Measurements from ENCODE around the gene C3orf80. TPM values are rescaled to one million over a fixed set of nuclear protein-coding genes. Genes with fewer than 3 reads are reported as not detected.

The C3orf80 gene
- total and polyA plus RNA-seq, 4 donors, result 0.23 to 3.3 (median 0.84) TPM

- no peak overlapping the region for H3K9ac ChIP-seq (ENCODE audit: insufficient read depth in 1 of 2, low read length in 2 of 2)
- H3K4me3 ChIP-seq, result no peak overlapping the region
- 100% methylated on average over 1 of the region's 1 CpG for WGBS, 2 donors
Observed at GRCh38 chr3:160192310-160193029, 32.8 kb upstream of the C3orf80 start.

GRCh38 chr3:160193644-160194192 lies 31.5 kb upstream of the C3orf80 start:
- no peak overlapping the region for H3K27ac ChIP-seq (ENCODE audit: low read depth in 1 of 2, low read length in 1 of 2)
- WGBS, 2 donors, result 84 to 86% methylated on average over 6 of the region's 6 CpGs
- DNase-seq, result no peak

More at GRCh38 chr3:160192310-160193029, 32.8 kb upstream of the C3orf80 start:
- Histone ChIP-seq H3K36me3 (ENCODE audit: control insufficient read depth in 4 of 4, insufficient read depth in 4 of 4, low read length in 4 of 4) (no peaks in the 10 kb centered on the region), H3K27me3 (ENCODE audit: control insufficient read depth in 3 of 3, insufficient read depth in 3 of 3, low read length in 2 of 3) (no peaks in the 10 kb centered on the region), H3K27ac (ENCODE audit: low read depth in 1 of 2, low read length in 1 of 2) (no peak overlapping the region), H3K4me1 (ENCODE audit: control insufficient read depth in 5 of 5, insufficient read depth in 5 of 5, low read length in 5 of 5) (no peaks in the 10 kb centered on the region), H3K9me3 (ENCODE audit: control insufficient read depth in 4 of 4, insufficient read depth in 3 of 4, low read length in 3 of 4) (peaks cover 0 to under 1% (median 0%) of the 10 kb centered on the region in 4 donors)
- no peak for TF ChIP-seq CTCF (IDR thresholded peaks at IDR 0.05; ENCODE audit: control extremely low read depth, extremely low read depth)
- ATAC-seq (ENCODE audit: insufficient read depth, low FRiP score) (no peak), DNase-seq (no peak)

GRCh38 chr3:160194438-160194837 lies 30.8 kb upstream of the C3orf80 start:
- no peaks in the 10 kb centered on the region for H3K4me1 ChIP-seq (ENCODE audit: control insufficient read depth in 5 of 5, insufficient read depth in 5 of 5, low read length in 5 of 5)
- no peaks in the 10 kb centered on the region for H3K27me3 ChIP-seq (ENCODE audit: control insufficient read depth in 3 of 3, insufficient read depth in 3 of 3, low read length in 2 of 3)
- H3K27ac ChIP-seq (ENCODE audit: low read depth in 1 of 2, low read length in 1 of 2), result no peak overlapping the region
- no peak for TF ChIP-seq CTCF (IDR thresholded peaks at IDR 0.05; ENCODE audit: control extremely low read depth, extremely low read depth)
- no peak overlapping the region for H3K4me3 ChIP-seq
- WGBS, 2 donors, result 89 to 92% methylated on average over 1 of the region's 1 CpG
- no peak overlapping the region for H3K9ac ChIP-seq (ENCODE audit: insufficient read depth in 1 of 2, low read length in 2 of 2)
- ATAC-seq (ENCODE audit: insufficient read depth, low FRiP score), result no peak
- no peak for DNase-seq
- no peaks in the 10 kb centered on the region for H3K36me3 ChIP-seq (ENCODE audit: control insufficient read depth in 4 of 4, insufficient read depth in 4 of 4, low read length in 4 of 4)
- peaks cover 0 to 2% (median 0%) of the 10 kb centered on the region in 4 donors for H3K9me3 ChIP-seq (ENCODE audit: control insufficient read depth in 4 of 4, insufficient read depth in 3 of 4, low read length in 3 of 4)

More at GRCh38 chr3:160193644-160194192, 31.5 kb upstream of the C3orf80 start:
- ATAC-seq (ENCODE audit: insufficient read depth, low FRiP score), result no peak
- Histone ChIP-seq H3K9me3 (ENCODE audit: control insufficient read depth in 4 of 4, insufficient read depth in 3 of 4, low read length in 3 of 4) (peaks cover 0 to 2% (median 0%) of the 10 kb centered on the region in 4 donors), H3K9ac (ENCODE audit: insufficient read depth in 1 of 2, low read length in 2 of 2) (no peak overlapping the region), H3K4me3 (no peak overlapping the region), H3K4me1 (ENCODE audit: control insufficient read depth in 5 of 5, insufficient read depth in 5 of 5, low read length in 5 of 5) (no peaks in the 10 kb centered on the region), H3K27me3 (ENCODE audit: control insufficient read depth in 3 of 3, insufficient read depth in 3 of 3, low read length in 2 of 3) (no peaks in the 10 kb centered on the region), H3K36me3 (ENCODE audit: control insufficient read depth in 4 of 4, insufficient read depth in 4 of 4, low read length in 4 of 4) (no peaks in the 10 kb centered on the region)
- no peak for TF ChIP-seq CTCF (IDR thresholded peaks at IDR 0.05; ENCODE audit: control extremely low read depth, extremely low read depth)

Data from lung (tissue), 12 donors.